ENCODE measurements around the gene CFDP1.
A peak's percentile ranks its signal among the peaks of the same experiment; 100 is the strongest.
"Not testable (repeated sequence)": the region's sequence is repeated elsewhere in the genome, so short reads cannot be mapped to it uniquely, and the experiment has no call there.

Gene CFDP1

DNA sequence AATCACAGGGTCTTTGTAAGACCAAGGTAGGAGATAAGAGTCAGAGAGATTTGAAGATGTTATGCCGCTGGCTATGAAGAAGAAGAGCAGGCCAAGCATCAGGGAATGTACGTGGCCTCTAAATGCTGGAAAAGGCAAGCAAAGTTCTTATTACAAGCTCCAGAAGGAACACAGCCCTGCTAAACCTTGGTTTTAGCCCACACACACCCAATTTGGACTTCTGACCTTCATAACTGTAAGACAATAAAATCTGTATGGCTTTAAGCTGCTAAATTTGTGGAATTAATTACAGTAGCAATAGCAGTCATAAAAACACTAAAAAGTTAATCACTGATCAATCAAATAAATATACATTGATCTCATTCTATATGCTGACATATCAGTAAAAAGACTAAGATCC lies 25.1 kb upstream of the CFDP1 start:
- DNase-seq: no peak

DNA sequence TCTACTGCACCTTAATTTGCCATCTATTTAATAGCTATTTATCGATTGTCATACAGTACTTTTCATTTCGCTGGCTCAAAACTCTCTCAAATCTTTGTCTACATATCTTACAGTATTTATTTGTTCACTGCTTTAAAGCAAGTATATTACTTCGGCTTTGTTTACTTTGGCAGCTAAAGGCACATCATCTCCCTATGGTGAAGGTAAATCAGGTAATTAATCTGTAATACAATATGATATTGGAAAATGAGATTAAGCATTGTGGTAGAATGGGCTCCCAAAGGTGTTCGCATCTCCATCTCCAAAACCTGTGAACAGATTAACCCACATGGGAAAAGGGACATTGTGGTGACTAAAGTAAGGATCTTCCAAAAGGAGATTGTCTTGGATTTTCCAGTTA lies 24.7 kb upstream of the CFDP1 start:
- no peak for DNase-seq

DNA sequence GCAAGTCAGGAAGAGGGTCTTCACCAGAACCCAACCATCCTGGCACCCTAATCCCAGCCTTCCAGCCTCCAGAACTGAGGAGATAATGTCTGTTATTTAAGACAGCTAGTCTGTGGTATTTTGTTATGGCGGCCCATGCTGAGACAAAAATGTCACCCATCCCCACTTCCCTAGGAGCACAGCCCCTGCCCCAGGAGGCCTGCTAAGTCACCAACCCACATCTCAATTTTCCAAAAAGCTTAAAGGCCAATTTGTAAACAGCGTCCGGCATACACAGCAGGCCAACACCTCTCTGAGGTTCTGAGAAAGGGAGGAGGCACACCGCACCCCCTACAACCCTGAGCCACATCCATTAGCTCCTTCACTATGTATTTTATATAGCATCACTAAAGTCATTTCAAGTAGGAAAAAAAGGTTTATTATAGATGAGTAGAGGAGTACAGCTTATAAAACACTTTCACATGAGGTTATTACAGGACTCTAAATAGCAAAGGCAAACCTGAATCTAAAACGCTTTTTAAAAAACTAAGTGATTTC lies 24.2 kb upstream of the CFDP1 start:
- DNase-seq: no peak

DNA sequence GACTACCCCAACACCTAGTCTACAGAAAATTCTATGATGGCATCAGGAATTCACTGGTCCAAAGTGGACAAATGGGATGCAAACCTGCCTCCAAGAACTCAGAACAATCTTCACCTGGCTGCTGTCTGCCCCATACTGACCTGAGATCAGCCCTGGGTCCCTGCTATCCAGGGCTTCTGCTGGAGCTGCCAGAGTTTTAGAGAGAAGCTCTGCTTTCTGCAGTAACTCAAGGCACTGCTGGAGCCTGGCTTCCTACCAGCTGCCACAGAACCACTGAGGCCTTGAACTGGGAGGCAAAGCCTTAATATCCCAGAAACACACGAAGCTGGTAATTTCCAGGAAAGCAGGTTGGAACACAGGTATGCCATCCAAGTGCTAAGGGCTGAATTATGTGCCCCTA lies 23.7 kb upstream of the CFDP1 start:
- no peak for DNase-seq

DNA sequence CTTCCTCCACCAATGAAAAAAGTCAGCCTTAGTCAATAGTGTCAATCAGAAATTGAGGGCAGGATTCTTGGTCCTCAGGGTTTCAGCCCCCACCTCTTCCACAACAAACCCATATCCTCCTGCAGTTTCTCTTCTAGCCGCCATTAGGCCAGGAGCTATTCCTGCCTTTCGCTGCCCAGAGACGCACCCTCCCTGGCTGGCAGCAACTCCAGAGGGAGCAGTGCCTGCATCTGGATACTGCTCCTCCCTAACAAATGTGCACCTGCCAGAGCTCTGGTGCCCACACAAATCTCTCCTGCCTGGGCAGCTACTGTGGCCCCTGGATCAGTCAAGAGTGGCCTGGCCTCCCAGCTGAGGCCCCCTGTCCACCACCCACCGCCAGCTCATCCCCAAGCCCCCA lies 23.2 kb upstream of the CFDP1 start:
- not testable (repeated sequence) for DNase-seq

DNA sequence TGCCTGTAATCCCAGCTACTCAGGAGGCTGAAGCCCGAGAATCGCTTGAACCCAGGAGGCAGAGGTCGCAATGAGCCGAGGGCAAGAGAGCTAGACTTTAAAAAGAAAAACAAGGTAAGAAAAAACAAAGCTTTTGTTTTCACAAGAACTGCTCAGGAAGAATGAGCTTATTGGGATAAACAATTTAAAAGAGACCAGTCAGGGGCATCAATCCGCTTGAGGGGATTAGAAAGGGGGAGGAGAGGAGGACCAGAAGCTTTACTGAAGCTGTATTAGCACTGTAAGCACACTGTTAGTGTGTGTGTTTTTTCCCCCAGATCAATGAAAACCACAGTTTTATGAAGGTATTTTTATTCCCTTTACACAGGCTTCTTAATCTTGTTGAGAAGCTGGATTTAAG lies 22.4 kb upstream of the CFDP1 start:
- no peak for DNase-seq

DNA sequence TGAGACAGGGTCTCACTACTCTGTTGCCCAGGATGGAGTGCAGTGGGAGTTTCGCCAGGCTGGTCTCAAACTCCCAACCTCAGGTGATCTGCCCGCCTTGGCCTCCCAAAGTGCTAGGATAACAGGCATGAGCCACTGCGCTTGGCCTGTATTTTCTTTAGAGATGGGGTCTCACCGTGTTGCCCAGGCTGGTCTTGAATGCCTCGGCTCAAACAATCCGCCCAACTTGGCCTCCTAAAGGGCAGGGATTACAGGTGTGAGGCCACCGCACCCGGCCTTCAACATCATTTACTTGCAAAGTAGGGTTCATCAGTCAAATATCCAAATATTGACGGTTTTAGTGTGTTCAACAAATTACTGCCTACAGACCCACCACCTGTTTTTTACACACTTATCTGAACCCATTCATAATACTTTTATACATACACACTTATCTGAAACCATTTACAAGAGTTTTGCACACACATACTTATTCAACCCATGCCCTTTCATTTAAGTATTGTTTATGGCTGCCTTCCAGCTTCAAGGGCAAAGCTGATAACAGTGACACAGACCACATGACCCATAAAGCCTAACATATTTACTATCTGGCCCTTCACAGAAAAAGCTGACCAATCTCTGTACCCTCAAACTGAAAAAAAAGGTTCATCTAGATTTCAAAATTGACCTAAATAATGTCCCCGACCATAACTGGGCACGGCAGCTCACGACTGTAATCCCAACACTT lies 19.3 kb upstream of the CFDP1 start:
- DNase-seq: no peak

DNA sequence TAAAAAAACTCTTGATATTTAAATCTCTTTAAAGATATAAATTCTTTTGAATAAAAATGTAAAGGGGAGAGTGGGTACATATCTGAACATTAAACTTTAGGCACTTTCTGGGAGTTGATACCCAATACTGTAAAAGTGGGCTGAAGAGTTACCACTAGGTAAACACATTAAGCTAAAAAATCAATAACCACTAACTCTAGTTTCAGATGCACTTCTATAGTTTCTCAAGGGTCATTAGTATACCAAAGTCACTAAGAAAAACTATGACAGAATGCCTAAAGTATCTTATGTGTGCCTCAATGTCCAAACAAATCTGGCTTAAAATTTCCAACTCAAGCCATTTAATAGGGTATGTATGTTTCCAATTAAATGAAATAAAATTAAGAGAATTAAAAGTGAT lies 13.1 kb upstream of the CFDP1 start:
- no peak for DNase-seq

DNA sequence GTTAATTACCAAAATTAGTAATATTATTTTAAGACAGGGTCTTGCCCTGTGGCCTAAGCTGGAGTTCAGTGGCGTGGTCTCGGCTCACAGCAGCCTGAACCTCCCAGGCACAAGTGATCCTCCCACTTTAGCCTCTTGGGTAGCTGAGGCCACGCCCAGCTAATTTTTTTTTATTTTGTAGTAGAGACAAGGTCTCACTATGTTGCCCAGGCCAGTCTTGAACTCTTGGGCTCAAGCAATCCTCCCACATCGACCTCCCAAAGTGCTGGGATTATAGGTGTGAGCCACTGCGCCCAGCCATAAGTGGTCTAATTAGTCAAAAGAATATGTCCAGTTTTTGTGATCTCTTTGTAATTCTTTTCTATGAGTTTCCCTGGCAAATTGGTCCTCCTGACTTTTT lies 12.0 kb upstream of the CFDP1 start:
- no peak for DNase-seq

DNA sequence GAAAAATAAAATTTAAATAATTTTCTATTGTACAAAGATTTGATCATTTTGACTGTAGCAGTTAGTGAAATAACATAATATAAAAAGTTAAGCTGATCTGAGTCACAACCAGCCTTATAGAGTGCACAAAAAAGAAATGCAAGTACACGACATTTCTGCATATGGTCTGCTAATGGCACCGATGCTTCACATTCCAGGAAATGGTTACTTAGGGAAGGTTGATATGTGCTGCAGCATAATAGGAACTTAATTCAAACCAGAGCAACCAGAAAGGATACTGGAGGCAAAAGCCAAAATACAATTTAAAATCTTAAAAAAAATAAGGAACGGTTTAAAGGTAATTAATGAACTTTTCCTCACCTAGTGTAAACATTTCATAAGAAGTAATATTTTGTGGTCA lies 10.0 kb upstream of the CFDP1 start:
- DNase-seq: no peak

DNA sequence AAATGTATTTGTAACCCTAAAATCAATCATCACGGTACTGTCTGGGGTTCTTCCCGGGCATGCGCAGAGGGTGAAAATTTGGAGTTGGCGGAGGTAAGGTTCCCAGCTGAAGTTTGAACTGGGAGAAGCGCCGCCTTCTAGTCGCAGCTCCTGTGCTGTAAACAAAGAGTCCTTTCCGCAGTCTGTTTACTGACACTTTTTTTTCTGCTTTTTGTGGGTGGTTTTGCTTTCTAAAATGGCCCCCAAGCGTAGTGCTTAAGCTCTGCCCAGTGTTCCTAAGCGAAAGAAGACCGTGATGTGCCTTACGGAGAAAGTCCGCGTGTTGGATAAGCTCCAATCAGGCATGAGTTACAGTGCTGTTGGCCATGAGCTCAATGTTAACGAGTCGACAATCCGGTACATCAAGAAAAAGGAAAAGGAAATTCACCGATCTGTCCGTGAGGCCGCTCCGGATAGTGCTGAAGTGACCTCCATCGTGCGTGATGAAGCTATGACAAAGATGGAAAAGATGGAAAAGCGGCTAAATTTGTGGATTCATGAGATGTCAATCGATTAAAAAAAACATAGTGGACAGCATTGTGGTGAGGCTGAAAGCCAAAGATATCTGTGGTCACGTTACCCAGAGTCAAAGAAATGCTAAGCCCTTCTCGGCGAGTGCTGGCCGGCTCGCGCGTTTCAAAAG lies 570 bp upstream of the CFDP1 start:
- no peak for DNase-seq

DNA sequence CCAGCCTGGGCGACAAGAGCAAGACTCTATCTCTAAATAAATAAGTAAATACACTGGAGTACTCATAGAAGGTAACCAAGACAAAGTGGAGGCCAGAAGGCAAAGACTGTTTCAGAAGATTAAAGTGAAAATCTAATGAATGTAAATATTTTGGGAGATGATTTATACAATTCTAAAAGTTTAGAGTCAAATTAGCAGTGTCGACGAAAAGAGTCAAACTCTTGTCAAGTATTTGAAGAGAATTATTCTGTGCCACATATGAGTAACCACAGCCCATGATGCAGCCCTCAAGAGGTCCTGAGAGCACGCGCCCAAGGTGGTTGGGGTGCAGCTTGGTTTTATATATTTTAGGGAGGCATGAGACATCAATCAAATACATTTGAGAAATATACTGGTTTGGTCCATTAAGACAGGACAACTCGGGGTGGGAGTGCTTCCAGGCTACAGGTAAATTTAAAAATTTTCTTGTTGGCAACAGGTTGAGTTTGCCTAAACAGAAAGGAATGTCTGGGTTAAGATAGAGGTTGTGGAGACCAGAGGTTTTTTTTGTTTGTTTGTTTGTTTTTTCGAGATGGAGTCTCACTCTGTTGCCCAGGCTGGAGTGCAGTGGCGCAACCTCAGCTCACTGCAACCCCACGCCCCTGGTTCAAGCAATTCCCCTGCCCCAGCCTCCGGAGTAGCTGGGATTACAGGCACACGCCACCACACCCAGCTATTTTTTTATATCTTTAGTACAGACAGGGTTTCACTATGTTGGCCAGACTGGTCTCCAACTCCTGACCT lies 3.5 kb downstream of the CFDP1 start:
- no peak for DNase-seq

DNA sequence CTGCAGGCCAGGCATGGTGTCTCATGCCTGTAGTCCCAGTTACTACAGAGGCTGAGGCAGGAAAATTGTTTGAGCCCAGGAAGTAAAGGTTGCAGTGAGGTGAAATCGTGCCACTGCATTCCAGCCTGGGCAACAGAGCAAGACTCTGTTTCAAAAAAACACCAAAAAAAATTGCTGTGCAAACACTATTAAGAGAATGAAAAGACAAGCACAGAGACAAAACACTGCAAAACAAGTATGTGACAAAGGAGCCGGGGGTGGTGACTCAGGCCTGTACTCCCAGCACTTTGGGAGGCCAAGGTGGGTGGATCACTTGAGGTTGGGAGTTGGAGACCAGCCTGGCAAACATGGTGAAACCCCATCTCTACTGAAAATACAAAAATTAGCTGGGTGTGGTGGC lies 6.8 kb downstream of the CFDP1 start:
- peak; percentile 13 to 21 for DNase-seq

DNA sequence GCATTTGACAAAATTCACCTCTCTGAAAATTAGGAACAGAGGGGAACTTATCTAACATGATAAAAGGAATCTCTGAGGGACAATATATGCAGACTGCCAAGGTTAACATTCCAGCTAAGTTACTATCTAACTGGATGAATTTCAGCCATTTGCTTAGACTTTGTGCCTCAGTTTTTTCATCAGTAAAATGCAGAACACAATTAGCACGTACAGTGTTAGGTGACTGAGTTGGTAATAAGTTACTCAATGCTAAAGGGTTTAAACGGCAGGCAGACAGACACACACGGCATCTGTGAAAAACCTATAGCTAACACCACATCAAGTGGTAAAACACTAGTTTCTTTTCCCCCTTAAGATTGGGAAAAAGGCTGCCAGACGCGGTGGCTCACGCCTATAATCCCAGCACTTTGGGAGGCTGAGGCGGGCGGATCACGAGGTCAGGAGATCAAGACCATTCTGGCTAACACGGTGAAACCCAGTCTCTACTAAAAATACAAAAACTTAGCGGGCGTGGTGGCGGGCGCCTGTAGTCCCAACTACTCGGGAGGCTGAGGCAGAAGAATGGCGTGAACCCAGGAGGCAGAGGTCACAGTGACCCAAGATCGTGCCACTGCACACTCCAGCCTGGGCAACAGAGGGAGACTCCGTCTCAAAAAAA lies 9.1 kb downstream of the CFDP1 start:
- DNase-seq: not testable (repeated sequence)

DNA sequence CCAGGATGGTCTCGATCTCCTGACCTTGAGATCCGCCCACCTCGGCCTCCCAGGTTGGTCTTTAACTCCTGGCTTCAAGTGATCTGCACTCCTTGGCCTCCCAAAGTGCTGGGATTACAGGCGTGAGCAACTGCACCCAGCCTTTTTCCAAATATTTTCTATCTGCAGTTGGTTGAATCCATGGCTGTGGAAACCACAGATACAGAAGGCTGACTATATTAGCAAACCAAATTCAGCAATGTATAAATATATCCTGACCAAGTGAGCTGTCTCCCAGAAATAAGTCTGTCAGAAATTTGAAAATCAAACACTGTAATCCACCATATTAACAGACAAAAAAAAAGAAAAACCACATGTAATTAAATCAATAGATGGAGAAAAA lies 9.6 kb downstream of the CFDP1 start:
- DNase-seq: no peak

DNA sequence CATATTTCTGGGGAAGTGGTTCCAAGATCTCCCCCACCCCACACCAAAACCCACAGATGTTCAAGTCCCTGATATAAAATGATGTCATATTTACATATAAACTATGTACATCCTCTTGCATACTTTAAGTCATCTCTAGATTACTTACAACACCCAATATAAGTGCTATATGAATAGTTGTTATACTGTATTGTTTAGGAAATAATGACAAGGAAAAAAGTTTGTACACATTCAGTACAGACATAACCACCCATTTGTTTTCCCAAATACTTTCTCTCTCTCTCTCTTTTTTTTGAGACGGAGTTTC lies 11.5 kb downstream of the CFDP1 start:
- DNase-seq: no peak

DNA sequence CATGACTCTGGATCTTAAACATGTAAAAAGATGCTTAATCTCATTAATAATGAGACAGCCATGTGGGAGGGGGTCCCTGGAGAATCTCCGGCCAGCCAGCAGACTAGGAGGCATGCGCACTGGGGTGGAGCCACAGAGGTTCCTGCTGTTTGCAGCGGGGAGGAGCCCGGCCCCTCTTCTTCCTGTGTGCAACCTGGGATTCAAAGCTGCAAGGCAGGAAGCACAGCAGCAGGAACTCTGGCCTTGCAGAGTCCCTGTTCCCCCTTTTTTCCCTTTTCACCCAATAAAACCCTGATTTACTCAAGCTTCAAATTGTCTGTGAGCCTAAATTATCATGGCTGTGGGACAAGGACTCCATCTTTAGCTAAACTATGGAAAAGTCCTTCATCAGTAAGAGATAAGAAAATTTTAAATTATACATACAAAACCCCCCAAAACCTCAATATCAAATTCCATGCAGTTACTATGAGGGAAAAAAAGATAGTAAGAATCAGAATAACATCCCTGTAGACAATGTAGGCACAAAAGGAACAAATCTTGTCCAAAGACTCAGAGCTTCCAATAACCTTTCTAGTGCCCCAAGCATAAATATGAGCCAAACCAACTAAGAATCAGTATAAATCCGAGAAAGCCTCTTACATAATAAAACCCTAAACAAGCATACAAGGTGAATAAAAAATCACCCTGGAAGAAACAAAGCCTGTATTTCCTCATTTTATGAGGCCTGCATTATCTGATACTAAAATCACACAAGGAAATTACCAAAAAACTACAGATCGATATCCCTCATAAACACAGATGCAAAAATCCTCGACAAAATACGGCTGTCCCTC lies 12.1 kb downstream of the CFDP1 start:
- DNase-seq: peak; percentile 38 to 58

DNA sequence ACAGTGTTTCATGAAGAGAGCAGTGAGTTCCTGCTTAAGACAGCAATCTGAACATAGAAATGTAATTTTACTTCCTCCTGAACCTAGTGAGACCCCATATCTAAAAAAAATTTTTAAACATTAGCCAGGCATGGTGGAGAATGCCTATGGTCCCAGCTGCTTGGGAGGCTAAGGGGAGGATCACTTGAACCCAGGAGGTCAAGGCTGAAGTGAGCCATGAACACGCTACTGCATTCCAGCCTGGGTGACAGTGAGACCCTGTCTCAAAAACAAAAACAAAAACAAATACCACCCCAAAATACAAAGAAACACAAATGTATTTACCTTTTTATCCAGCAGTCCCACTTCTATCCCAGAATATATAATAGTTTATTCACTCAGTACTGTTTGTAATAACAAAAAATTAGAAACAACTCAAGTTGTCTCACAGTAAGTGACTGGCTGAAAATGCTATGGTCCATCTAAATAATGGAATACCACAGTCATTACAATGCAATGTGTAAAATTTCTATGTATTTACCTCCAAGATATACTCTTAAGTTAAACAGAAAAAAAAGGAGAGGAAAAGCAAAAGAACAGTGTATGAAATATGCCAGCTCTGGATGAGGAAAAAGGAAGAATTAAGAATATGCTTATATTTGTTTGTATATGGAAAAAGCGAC lies 16.3 kb downstream of the CFDP1 start:
- no peak for DNase-seq

DNA sequence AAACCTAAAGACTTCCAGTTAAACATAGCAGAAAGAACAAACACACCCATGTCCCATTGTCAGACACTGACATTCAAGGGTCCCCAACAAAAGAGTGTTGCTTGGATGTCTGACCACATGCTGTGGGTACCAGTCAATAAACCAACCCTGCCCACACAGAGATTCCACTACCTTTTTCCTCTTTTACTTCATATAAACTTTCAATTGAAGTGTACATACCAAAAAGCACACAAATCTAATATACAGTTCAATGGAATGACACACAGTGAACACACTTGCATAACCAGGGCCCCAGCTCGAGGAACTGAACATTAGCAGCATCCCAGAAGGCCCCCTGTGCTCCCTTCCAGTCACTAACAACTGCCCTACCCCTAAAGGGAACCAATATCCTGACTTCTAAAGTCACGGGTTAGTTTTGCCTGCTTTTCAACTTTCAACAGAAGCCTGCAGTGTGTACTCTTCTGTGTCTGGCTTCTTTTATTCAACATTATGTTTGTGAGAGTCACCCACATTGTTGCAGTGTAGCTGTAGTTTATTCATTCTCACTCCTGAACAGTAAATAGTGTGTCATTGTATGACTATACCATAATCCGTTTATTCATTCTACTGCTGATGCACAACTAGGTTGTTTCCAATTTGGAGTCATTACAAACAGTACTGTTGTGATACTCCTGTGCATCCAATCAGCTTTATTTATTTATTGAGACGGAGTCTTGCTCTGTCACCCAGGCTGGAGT lies 18.0 kb downstream of the CFDP1 start:
- no peak for DNase-seq

DNA sequence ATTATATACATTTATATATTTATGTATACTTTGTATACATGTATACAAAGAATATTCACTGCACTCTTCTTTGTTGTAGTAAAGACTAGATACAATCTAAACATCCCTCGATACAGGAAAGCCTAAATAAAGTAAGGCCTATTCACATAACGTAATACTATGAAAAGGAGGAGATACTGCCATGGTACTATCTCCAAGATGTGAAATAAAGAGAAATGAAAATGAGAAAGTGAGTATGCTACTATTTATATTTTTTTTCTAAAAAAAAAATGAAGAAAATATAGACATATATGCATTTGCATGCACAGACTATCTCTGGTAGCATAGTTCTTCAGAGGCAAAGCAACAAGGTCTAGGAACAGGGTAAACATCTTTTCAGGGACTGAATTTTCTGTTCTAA lies 19.4 kb downstream of the CFDP1 start:
- DNase-seq: no peak

DNA sequence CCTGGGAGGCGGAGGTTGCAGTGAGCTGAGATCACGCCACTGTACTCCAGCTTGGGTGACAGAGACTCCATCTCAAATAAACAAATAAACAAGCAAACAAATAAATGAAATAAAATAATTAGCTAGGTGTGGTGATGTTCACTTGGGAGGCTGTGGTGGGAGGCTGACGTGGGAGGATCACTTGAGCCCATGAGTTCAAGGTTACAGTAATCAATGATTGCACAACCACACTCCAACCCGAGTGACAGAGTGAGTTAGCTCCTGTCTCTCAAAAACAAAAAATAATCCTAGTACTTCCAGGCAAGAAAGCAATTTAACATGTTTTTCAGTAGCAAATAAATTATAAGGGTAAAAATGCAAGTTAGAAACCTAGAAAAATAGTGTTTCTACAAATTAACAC lies 26.4 kb downstream of the CFDP1 start:
- DNase-seq: no peak
